Sciatic nerve (tissue), 2 donors: ENCODE measurements around the gene PAK5. TPM values are rescaled to one million over a fixed set of nuclear protein-coding genes. Genes with fewer than 3 reads are reported as not detected.
"Not testable (repeated sequence)": the region's sequence is repeated elsewhere in the genome, so short reads cannot be mapped to it uniquely, and the experiment has no call there.

Experiments used
- ATAC-seq: fragments of 200-7000 bp; cut with Tn5 transposase; one replicate; pipeline ENCODE4 v1.9.1; 2020; ENCODE audit warnings: mild to moderate bottlenecking, moderate library complexity
- DNase-seq: peaks from one replicate; pipeline ENCODE4 v3.0.0-alpha.2; 2020; ENCODE audit warnings: low spot score
- intact Hi-C: fragments of 100-400 bp; cut with DNase I; formaldehyde crosslinking; loops from one replicate; pipeline ENCODE4 v1.14.2; 2022
- total RNA-seq: library from RNA; stranded (reverse); fragmentation: NEBNext Ultra II Directional; extraction: Animal tissue kit (Norgen Biotek cat#: 25700); gene quantifications from one replicate; pipeline ENCODE4 v1.2.1, GENCODE V29; 2021
- donor health status: DM: no; HTN: no; CAD: no.
- donor health status: DM: no; HTN: no; CAD: no.

PAK5 gene
- total RNA-seq, 1 donor from 2014 or later = 0.18 TPM

GRCh38 chr20:9705722-9706476 is 133.0 kb downstream of the PAK5 start:
- DNase-seq = no peak
- no peak for ATAC-seq
- intact Hi-C loops = no loop called here

- no peak for DNase-seq
- intact Hi-C loops = no loop called here
- no peak for ATAC-seq
Measured at GRCh38 chr20:9699181-9699580, 139.7 kb downstream of the PAK5 start.

- intact Hi-C loops = no loop called here
- ATAC-seq (no peak), DNase-seq (no peak)
Measured at GRCh38 chr20:9689041-9689440, 149.8 kb downstream of the PAK5 start.

- intact Hi-C loops = no loop called here
- no peak for DNase-seq
- no peak for ATAC-seq
Measured at GRCh38 chr20:9686866-9687265, 152.0 kb downstream of the PAK5 start.

- intact Hi-C loops = no loop called here
- no peak for DNase-seq
- ATAC-seq = no peak
Measured at GRCh38 chr20:9686455-9686854, 152.4 kb downstream of the PAK5 start.

- DNase-seq = no peak
- no peak for ATAC-seq
- intact Hi-C loops = no loop called here
Measured at GRCh38 chr20:9686001-9686400, 152.9 kb downstream of the PAK5 start.

GRCh38 chr20:9685011-9685410 is 153.9 kb downstream of the PAK5 start:
- ATAC-seq (no peak), DNase-seq (no peak)
- intact Hi-C loops = no loop called here

- intact Hi-C loops = no loop called here
- no peak for ATAC-seq
Measured at GRCh38 chr20:9677100-9677623, 161.7 kb downstream of the PAK5 start.

GRCh38 chr20:9672981-9673380 is 165.9 kb downstream of the PAK5 start:
- no peak for DNase-seq
- ATAC-seq = no peak
- intact Hi-C loops = no loop called here

More at GRCh38 chr20:9677100-9677623, 161.7 kb downstream of the PAK5 start:
- no peak for DNase-seq

GRCh38 chr20:9672027-9672426 is 166.8 kb downstream of the PAK5 start:
- DNase-seq (no peak), ATAC-seq (no peak)
- intact Hi-C loops = no loop called here

- DNase-seq (no peak), ATAC-seq (no peak)
- intact Hi-C loops = no loop called here
Measured at GRCh38 chr20:9668381-9668780, 170.5 kb downstream of the PAK5 start.

- intact Hi-C loops = no loop called here
- DNase-seq (no peak), ATAC-seq (no peak)
Measured at GRCh38 chr20:9663423-9663822, 175.5 kb downstream of the PAK5 start.

- ATAC-seq (no peak), DNase-seq (no peak)
- intact Hi-C loops = no loop called here
Measured at GRCh38 chr20:9660236-9660868, 178.5 kb downstream of the PAK5 start.

- DNase-seq (no peak), ATAC-seq (no peak)
- intact Hi-C loops = no loop called here
Measured at GRCh38 chr20:9647741-9648140, 191.1 kb downstream of the PAK5 start.

- no peak for DNase-seq
- intact Hi-C loops = no loop called here
- ATAC-seq = no peak
Measured at GRCh38 chr20:9646375-9646774, 192.5 kb downstream of the PAK5 start.

- DNase-seq (no peak), ATAC-seq (no peak)
- intact Hi-C loops = no loop called here
Measured at GRCh38 chr20:9642882-9643281, 196.0 kb downstream of the PAK5 start.

GRCh38 chr20:9641499-9642000 is 197.3 kb downstream of the PAK5 start:
- ATAC-seq, intact Hi-C loops, DNase-seq: not testable (repeated sequence)

- DNase-seq (no peak), ATAC-seq (no peak)
- intact Hi-C loops = no loop called here
Measured at GRCh38 chr20:9637889-9638288, 201.0 kb downstream of the PAK5 start.

- ATAC-seq (peak; percentile 39), DNase-seq (no peak)
- intact Hi-C loops = no loop called here
Measured at GRCh38 chr20:9635750-9636149, 203.1 kb downstream of the PAK5 start.

GRCh38 chr20:9634327-9634726 is 204.5 kb downstream of the PAK5 start:
- intact Hi-C loops = no loop called here
- DNase-seq = no peak
- no peak for ATAC-seq
